Neuronal stem cell (in vitro differentiated cells): ENCODE measurements around the gene ZBTB7C.

Experiments used
- DNase-seq: peaks from one replicate; pipeline ENCODE4 v3.0.0-alpha.2; 2013; ENCODE audit warnings: low spot score
- H2AFZ ChIP-seq: one replicate; pipeline ENCODE4 v1.6.1; 2013; ENCODE audit warnings: mild to moderate bottlenecking, low read length, inconsistent platforms
- H2AK5ac ChIP-seq: 2 replicates; pipeline ENCODE4 v1.6.1; 2013; ENCODE audit warnings: low read depth, mild to moderate bottlenecking, inconsistent platforms, low read length, moderate library complexity, mixed read lengths
- H2BK120ac ChIP-seq: 2 replicates; pipeline ENCODE4 v1.6.1; 2013; ENCODE audit warnings: low read depth, mild to moderate bottlenecking, inconsistent platforms, low read length, moderate library complexity, mixed read lengths
- H2BK12ac ChIP-seq: one replicate; pipeline ENCODE4 v1.6.1; 2013; ENCODE audit warnings: low read length, inconsistent platforms
- H2BK15ac ChIP-seq: 2 replicates; pipeline ENCODE4 v1.6.1; 2013; ENCODE audit warnings: mild to moderate bottlenecking, low read length, inconsistent platforms, mixed read lengths
- H2BK5ac ChIP-seq: one replicate; pipeline ENCODE4 v1.6.1; 2013; ENCODE audit warnings: inconsistent platforms, mild to moderate bottlenecking, low read length, moderate library complexity
- H3K14ac ChIP-seq: one replicate; pipeline ENCODE4 v1.6.1; 2013; ENCODE audit warnings: low read length, inconsistent platforms
- H3K18ac ChIP-seq: 2 replicates; pipeline ENCODE4 v1.6.1; 2013; ENCODE audit warnings: low read length, inconsistent platforms
- H3K23ac ChIP-seq: 2 replicates; pipeline ENCODE4 v1.6.1; 2013; ENCODE audit warnings: low read depth, mild to moderate bottlenecking, mixed read lengths, low read length, inconsistent platforms; ENCODE audit not compliant: poor library complexity
- H3K27ac ChIP-seq: replicated peaks from 3 replicates; pipeline ENCODE4 v1.5.1; 2013; ENCODE audit warnings: low read length, inconsistent platforms
- H3K27me3 ChIP-seq, 3 experiments: 2 replicates each; pipeline ENCODE4 v1.6.1; 2013; ENCODE audit warnings: low read length in 3 of 3, mild to moderate bottlenecking in 2 of 3, inconsistent platforms in 1 of 3, low read depth in 1 of 3, mixed read lengths in 1 of 3, moderate library complexity in 1 of 3; ENCODE audit not compliant: control insufficient read depth in 3 of 3, insufficient read depth in 3 of 3
- H3K36me3 ChIP-seq, 2 donors: replicated peaks in 1 of 2; 2 replicates each; pipeline ENCODE4 v1.6.1; 2013; ENCODE audit warnings: low read length in 2 of 2; ENCODE audit not compliant: control insufficient read depth in 2 of 2, insufficient read depth in 2 of 2
- H3K4ac ChIP-seq: 2 replicates; pipeline ENCODE4 v1.6.1; 2013; ENCODE audit warnings: inconsistent platforms, mild to moderate bottlenecking, low read length, moderate library complexity
- H3K4me1 ChIP-seq, 2 donors: 1 replicate in 1 of 2; 2 replicates in 1 of 2; pipeline ENCODE4 v1.6.1; 2013; ENCODE audit warnings: low read length in 2 of 2, low read depth in 1 of 2; ENCODE audit not compliant: control insufficient read depth in 2 of 2, insufficient read depth in 1 of 2
- H3K4me2 ChIP-seq: one replicate; pipeline ENCODE4 v1.6.1; 2013; ENCODE audit warnings: mild to moderate bottlenecking, low read length, inconsistent platforms; ENCODE audit not compliant: insufficient read depth, poor library complexity, severe bottlenecking
- H3K4me3 ChIP-seq, 2 donors: 2 replicates each; pipeline ENCODE4 v1.5.1; 2013; ENCODE audit warnings: low read length in 2 of 2, mild to moderate bottlenecking in 2 of 2, inconsistent platforms in 1 of 2, moderate library complexity in 1 of 2
- H3K79me1 ChIP-seq: one replicate; pipeline ENCODE4 v1.6.1; 2013; ENCODE audit warnings: low read depth, mild to moderate bottlenecking, inconsistent platforms, low read length, moderate library complexity
- H3K9ac ChIP-seq: one replicate; pipeline ENCODE4 v1.6.1; 2013; ENCODE audit warnings: mild to moderate bottlenecking, low read depth, low read length, inconsistent platforms; ENCODE audit not compliant: poor library complexity
- H3K9me3 ChIP-seq, 2 donors: replicated peaks in 1 of 2; 2 replicates each; pipeline versions ENCODE3 to v1.6.1; 2013; ENCODE audit warnings: low read length in 2 of 2, mild to moderate bottlenecking in 2 of 2, inconsistent platforms in 1 of 2, low read depth in 1 of 2, mixed read lengths in 1 of 2, moderate library complexity in 1 of 2; ENCODE audit not compliant: control insufficient read depth in 2 of 2, insufficient read depth in 1 of 2
- H4K8ac ChIP-seq: one replicate; pipeline ENCODE4 v1.6.1; 2013; ENCODE audit warnings: low read depth, mild to moderate bottlenecking, inconsistent platforms, low read length, moderate library complexity
- H4K91ac ChIP-seq: one replicate; pipeline ENCODE4 v1.6.1; 2013; ENCODE audit warnings: low read length, low read depth, mild to moderate bottlenecking, inconsistent platforms; ENCODE audit not compliant: poor library complexity
- WGBS, 2 donors: extraction: QIAGEN DNeasy Blood & Tissue Kit; methylation state at CpG; one replicate each; pipeline ENCODE4 v1.1.7; 2013; ENCODE audit warnings: missing lambda C conversion rate in 2 of 2, mixed read lengths in 1 of 2; ENCODE audit not compliant: insufficient read length in 2 of 2, insufficient replicate concordance in 1 of 2; ENCODE audit errors: extremely low coverage in 2 of 2; 5-methylcytosine and 5-hydroxymethylcytosine counted together

ZBTB7C gene

DNA sequence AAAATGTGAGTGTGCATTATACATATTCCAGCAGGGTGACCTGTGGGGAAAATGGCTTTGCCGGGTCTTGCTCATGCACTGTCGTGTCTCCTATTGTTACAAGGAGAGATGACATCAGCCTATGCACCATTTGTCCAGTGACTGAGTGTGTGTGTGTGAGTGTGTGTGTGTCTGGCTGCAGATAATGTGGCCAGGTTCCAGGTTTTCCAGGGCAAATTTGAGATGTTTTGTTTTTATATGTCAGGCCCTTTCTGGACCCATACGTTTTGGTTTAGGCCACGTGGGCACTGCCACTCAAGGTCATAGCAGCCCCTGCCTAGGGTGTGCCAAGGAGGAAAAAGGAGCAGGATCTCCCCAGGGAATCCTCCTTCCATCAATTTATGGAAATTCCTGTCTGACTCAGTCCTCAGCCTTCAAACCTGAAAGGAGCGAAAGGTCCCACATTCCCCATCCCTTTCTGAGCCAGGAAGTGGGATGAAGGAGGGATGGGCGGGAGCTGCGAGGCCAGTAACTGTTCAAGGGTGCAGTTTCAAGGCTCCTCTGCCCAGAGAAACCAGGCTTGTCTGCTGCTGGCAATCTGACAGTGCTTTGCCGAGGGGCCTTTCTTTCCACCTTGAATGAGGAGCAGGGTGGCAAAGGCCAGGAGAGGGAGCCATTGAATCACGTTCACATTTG lies 385.7 kb downstream of the ZBTB7C start:
- H3K18ac ChIP-seq: peak overlapping the region; percentile 58
- H4K8ac ChIP-seq: no peak overlapping the region
- no peak overlapping the region for H3K4me2 ChIP-seq
- H3K36me3 ChIP-seq: no peaks in the 10 kb centered on the region
- no peak overlapping the region for H3K4me3 ChIP-seq
- no CpG with 5 or more reads among the region's 9 CpGs for WGBS, 2 donors
- no peak overlapping the region for H3K9ac ChIP-seq
- H2AK5ac ChIP-seq: no peak overlapping the region
- H3K4ac ChIP-seq: no peak overlapping the region
- no peak overlapping the region for H2BK5ac ChIP-seq
- DNase-seq: peak; percentile 40
- no peak overlapping the region for H2BK120ac ChIP-seq
- H2BK15ac ChIP-seq: no peak overlapping the region
- H3K14ac ChIP-seq: no peak overlapping the region
- no peak overlapping the region for H4K91ac ChIP-seq
- peaks cover 0 to 12% (median 0%) of the 10 kb centered on the region in 3 experiments for H3K27me3 ChIP-seq
- peaks cover 10 to 18% of the 10 kb centered on the region in 2 donors for H3K4me1 ChIP-seq
- H3K9me3 ChIP-seq: no peaks in the 10 kb centered on the region
- H2BK12ac ChIP-seq: no peak overlapping the region
- no peak overlapping the region for H3K27ac ChIP-seq
- H3K79me1 ChIP-seq: no peaks in the 10 kb centered on the region
- no peak overlapping the region for H3K23ac ChIP-seq
- H2AFZ ChIP-seq: peak overlapping the region; percentile 80

DNA sequence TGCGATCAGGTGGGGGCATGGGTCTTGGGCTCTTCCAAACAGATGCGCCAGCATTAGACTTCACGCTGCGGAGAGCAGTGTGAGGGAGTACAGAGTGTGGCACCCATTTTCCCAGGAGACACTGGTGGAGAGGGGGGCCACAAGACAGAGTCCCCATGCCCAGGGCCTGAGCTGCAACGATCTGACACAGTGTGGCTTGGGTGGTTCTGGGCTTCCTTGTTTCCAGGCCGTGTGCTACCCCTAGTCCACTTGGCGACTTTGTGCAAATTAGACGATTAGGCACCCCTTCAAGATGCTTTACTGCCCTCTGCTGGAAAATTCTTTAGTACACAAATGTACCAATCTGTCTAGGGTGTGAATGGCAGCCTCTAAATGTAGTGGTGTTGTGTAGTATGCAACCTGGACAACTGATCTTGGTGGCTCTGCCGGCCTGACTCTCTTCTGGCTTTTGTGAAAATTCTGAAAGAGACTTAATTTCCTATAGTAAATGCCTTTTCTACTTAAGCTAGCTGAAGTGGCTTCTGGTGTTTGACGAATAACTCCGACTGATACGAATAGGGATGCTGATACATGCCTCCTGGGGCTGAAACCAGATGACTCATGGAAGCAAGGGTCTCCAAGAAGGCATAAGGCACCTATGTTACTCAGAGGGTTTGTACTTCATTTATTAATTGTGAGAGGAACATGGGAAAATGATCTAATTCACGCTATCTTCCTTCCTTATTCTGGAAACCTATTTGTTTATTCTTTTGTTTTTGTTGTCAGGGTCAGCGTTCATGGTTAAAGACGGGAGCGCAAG lies 386.5 kb downstream of the ZBTB7C start:
- no CpG with 5 or more reads among the region's 16 CpGs for WGBS, 2 donors
- DNase-seq: peak; percentile 63
- no peak overlapping the region for H2AK5ac ChIP-seq

DNA sequence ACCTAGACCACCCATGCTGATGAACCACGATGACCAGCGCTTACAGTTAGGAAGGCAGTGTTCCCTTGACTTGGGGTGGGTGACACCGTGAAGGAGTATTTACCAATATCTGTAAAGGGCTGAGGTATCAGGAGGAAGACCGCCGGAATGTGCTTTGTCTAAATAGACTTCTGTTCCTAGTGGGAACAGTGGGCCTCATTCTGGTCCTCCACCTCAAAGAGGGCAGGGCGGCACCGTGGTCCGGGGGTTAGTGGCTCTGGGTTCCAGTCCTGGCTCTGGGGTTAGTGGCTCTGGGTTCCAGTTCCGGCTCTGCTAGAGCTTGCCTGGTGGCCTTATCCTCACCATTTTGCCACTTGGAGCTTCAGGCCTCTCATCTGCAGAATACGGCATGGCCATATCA lies 387.2 kb downstream of the ZBTB7C start:
- Histone ChIP-seq H3K9ac (no peak overlapping the region), H3K18ac (peak overlapping the region; percentile 4), H3K36me3 (no peaks in the 10 kb centered on the region), H4K91ac (no peak overlapping the region), H2BK5ac (no peak overlapping the region), H3K9me3 (no peaks in the 10 kb centered on the region), H4K8ac (no peak overlapping the region), H3K79me1 (no peaks in the 10 kb centered on the region), H3K14ac (no peak overlapping the region), H3K27me3 (peaks cover 0 to 12% (median 0%) of the 10 kb centered on the region in 3 experiments), H3K23ac (no peak overlapping the region), H3K27ac (no peak overlapping the region), H2BK12ac (no peak overlapping the region), H3K4me3 (no peak overlapping the region), H3K4me1 (peaks cover 7 to 10% of the 10 kb centered on the region in 2 donors), H2BK120ac (no peak overlapping the region), H2BK15ac (no peak overlapping the region), H3K4ac (no peak overlapping the region), H2AFZ (no peak overlapping the region), H2AK5ac (peak overlapping the region; percentile 63), H3K4me2 (no peak overlapping the region)
- DNase-seq: no peak
- WGBS, 2 donors: no CpG with 5 or more reads among the region's 10 CpGs

More for the DNA sequence above, 386.5 kb downstream of the ZBTB7C start:
- no peaks in the 10 kb centered on the region for H3K9me3 ChIP-seq
- peaks cover 10 to 16% of the 10 kb centered on the region in 2 donors for H3K4me1 ChIP-seq
- H3K27me3 ChIP-seq: peaks cover 0 to 12% (median 0%) of the 10 kb centered on the region in 3 experiments
- H3K4ac ChIP-seq: no peak overlapping the region
- no peak overlapping the region for H3K27ac ChIP-seq
- H2BK120ac ChIP-seq: no peak overlapping the region
- no peak overlapping the region for H3K14ac ChIP-seq
- no peak overlapping the region for H3K4me3 ChIP-seq
- peak overlapping the region; percentile 80 for H2AFZ ChIP-seq
- peak overlapping the region; percentile 57 for H3K18ac ChIP-seq
- H3K79me1 ChIP-seq: no peaks in the 10 kb centered on the region
- H2BK15ac ChIP-seq: no peak overlapping the region
- no peak overlapping the region for H3K4me2 ChIP-seq
- no peak overlapping the region for H4K91ac ChIP-seq
- H2BK5ac ChIP-seq: no peak overlapping the region
- H3K23ac ChIP-seq: no peak overlapping the region
- H3K36me3 ChIP-seq: no peaks in the 10 kb centered on the region
- H4K8ac ChIP-seq: no peak overlapping the region
- no peak overlapping the region for H2BK12ac ChIP-seq
- no peak overlapping the region for H3K9ac ChIP-seq

GRCh38 chr18:48021273-48021914 lies 387.8 kb downstream of the ZBTB7C start:
- no peaks in the 10 kb centered on the region for H3K9me3 ChIP-seq
- H3K4me2 ChIP-seq: no peak overlapping the region
- no peaks in the 10 kb centered on the region for H3K79me1 ChIP-seq
- H2BK120ac ChIP-seq: no peak overlapping the region
- no peak overlapping the region for H3K18ac ChIP-seq
- H2BK5ac ChIP-seq: no peak overlapping the region
- H2BK15ac ChIP-seq: no peak overlapping the region
- H2AK5ac ChIP-seq: no peak overlapping the region
- H2BK12ac ChIP-seq: no peak overlapping the region
- no peak overlapping the region for H3K4ac ChIP-seq
- H3K27me3 ChIP-seq: peaks cover 0 to 12% (median 0%) of the 10 kb centered on the region in 3 experiments
- no peaks in the 10 kb centered on the region for H3K36me3 ChIP-seq
- H3K4me1 ChIP-seq: peaks cover 7 to 10% of the 10 kb centered on the region in 2 donors
- no peak for DNase-seq
- H3K9ac ChIP-seq: no peak overlapping the region
- WGBS, 2 donors: no CpG with 5 or more reads among the region's 5 CpGs
- no peak overlapping the region for H3K4me3 ChIP-seq
- H3K23ac ChIP-seq: no peak overlapping the region
- no peak overlapping the region for H2AFZ ChIP-seq
- no peak overlapping the region for H3K27ac ChIP-seq
- no peak overlapping the region for H4K91ac ChIP-seq
- H3K14ac ChIP-seq: no peak overlapping the region
- no peak overlapping the region for H4K8ac ChIP-seq
